Mononuclear cell (primary cell): Measurements from ENCODE around the gene LCA5L. TPM values are rescaled to one million over a fixed set of nuclear protein-coding genes. Genes with fewer than 3 reads are reported as not detected.

Source experiments
- H3K27me3 ChIP-seq: 2 replicates; pipeline ENCODE4 v1.6.0; 2011; ENCODE audit warnings: low read length, control low read depth; ENCODE audit not compliant: insufficient read depth
- H3K4me1 ChIP-seq: 2 replicates; pipeline ENCODE4 v1.5.1; 2011; ENCODE audit warnings: mild to moderate bottlenecking, low read length, control low read depth; ENCODE audit not compliant: insufficient read depth
- H3K4me3 ChIP-seq: 2 replicates; pipeline ENCODE4 v1.5.1; 2011; ENCODE audit warnings: mild to moderate bottlenecking, low read length, moderate library complexity
- H3K9me3 ChIP-seq: 2 replicates; pipeline ENCODE4 v1.5.1; 2011; ENCODE audit warnings: low read depth, mild to moderate bottlenecking, control low read depth, low read length
- total RNA-seq: library from RNA; depleted of rRNA; stranded (reverse); fragments of >200 nt; gene quantifications from one replicate; pipeline ENCODE4 v1.2.3, GENCODE V29; 2012

Gene LCA5L
- total RNA-seq, 1 donor, result not detected

GRCh38 chr21:39461419-39461818 is 15.8 kb upstream of the LCA5L start:
- H3K27me3 ChIP-seq, result no peaks in the 10 kb centered on the region
- no peak overlapping the region for H3K4me3 ChIP-seq
- H3K4me1 ChIP-seq, result no peaks in the 10 kb centered on the region
- H3K9me3 ChIP-seq, result no peaks in the 10 kb centered on the region

- H3K4me3 ChIP-seq, result no peak overlapping the region
- no peaks in the 10 kb centered on the region for H3K9me3 ChIP-seq
- H3K4me1 ChIP-seq, result no peaks in the 10 kb centered on the region
- H3K27me3 ChIP-seq, result no peaks in the 10 kb centered on the region
Measured at GRCh38 chr21:39456665-39457064, 11.1 kb upstream of the LCA5L start.

- H3K4me3 ChIP-seq, result no peak overlapping the region
Measured at GRCh38 chr21:39454949-39455668, 9.5 kb upstream of the LCA5L start.

DNA sequence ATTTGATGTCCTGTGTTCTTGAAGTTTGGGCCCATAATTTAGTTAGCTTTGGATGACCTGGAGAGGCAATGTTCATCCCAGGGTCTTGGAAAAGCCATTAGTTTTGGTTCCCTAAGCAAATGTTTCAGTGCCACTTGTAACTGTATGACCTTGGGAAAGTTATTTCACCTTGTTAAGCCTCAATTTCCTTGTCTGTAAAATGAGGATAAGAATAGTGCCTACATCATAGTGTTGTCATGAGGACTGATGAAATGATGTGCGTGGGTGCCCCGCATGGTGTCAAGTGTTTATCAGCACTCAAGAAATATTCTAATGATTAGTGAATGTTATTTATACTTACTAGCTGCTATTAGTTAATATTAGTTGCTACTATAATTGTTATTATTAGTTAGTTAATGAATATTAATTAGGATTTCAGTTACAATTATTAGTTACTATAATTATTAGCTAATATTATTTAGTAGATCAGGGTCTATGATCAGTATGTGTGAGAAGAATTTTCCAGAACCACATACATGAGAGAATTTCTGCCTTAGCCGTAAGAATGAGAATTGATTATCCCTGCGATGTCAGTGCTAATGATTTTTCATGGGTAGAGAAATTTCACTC is 8.1 kb upstream of the LCA5L start:
- Histone ChIP-seq H3K27me3 (no peaks in the 10 kb centered on the region), H3K4me1 (no peaks in the 10 kb centered on the region), H3K9me3 (no peaks in the 10 kb centered on the region), H3K4me3 (no peak overlapping the region)

More at GRCh38 chr21:39454949-39455668, 9.5 kb upstream of the LCA5L start:
- H3K9me3 ChIP-seq, result no peaks in the 10 kb centered on the region
- H3K4me1 ChIP-seq, result no peaks in the 10 kb centered on the region
- H3K27me3 ChIP-seq, result no peaks in the 10 kb centered on the region

DNA sequence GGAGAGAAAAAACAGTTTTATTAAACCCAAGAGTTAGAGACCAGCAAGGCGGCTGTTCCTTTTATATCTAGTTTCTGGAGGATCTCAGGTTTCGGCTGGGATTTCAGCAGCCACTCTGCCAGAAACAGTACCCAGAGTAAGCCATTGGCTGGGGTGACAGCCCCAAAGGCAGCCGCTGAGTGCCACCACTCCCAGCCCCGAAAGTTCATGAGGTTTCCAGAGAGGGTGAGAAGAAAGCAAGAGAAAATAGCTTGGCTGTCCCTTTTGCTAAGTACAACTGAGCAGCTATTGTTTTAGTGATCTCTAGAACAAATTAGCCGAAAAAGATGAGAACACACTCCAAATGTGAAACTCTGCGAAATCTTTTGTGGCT is 7.4 kb upstream of the LCA5L start:
- H3K9me3 ChIP-seq, result no peaks in the 10 kb centered on the region
- H3K4me3 ChIP-seq, result no peak overlapping the region
- no peaks in the 10 kb centered on the region for H3K4me1 ChIP-seq
- H3K27me3 ChIP-seq, result no peaks in the 10 kb centered on the region

DNA sequence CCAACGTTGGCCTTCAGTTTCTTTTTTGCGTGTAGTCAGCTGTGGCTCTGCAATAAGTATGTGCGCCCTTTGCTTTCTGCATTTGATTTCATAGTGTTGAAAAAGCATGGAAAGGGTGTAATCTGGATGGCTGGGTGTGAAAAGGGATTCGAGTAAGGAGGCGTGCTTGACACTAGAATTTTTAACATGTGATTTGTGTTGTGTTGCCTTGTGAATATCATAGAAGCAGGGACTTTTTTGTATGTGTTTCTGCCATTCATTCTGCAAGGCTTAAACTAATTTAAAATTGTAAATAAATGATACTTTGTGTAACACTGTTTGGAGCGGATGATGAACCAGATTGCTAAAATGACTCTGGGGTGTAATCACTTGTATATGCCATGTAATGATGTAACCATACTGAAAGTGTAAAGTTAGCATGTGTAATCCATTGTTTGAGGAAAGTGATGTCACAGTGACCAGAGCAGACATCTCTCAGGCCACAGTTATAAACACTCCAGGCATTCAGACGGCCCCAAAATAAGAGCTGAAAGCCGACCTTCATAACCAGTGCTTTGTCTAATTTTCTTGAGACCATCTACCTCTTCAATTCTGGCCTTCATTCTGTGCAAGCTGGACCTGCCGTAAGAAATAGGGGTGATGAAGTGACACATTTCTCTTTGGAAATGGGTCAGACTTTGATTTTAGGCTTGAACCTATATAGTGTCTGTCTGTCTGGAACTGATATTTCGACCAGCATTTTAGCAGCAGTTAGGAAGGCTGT is 6.8 kb upstream of the LCA5L start:
- Histone ChIP-seq H3K9me3 (no peaks in the 10 kb centered on the region), H3K4me1 (no peaks in the 10 kb centered on the region), H3K4me3 (no peak overlapping the region), H3K27me3 (no peaks in the 10 kb centered on the region)

DNA sequence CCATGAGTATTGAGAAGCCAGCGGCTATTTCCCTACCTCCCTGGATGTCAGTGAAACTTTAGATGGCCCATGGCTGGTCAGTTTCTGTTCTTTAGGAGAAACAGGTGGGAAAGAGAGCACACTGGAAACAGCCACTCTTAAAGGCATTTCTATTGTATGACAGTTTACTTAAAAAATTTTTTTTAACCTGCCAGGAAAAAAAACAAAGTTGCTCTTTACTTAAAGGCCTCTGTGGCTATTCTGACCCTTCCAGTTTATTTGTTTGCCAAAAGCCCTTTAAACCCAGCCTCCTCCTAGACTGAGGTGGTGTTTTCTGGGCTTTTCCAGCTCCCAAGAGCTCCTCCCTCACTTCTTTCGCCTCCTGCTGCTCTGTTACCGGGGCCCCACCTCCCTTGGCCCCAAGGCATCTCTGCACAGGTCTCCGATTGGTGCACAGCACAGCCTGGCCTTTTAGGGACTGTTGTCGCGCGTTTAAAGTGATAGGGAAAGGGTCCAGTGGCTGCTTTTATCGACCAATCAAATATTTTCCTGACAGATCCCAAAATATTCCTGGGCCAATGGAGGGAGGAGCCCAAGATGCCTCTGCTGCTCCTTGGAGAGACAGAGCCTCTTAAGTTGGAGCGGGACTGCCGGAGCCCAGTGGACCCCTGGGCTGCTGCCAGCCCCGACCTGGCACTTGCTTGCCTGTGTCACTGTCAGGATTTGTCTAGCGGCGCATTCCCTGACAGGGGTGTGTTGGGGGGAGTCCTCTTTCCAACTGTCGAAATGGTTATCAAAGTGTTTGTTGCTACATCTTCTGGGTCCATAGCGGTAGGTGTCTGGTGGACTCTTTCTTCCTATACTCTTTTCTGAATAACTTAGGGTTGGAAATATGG is 6.0 kb upstream of the LCA5L start, which contains the start of gene SH3BGR:
Gene SH3BGR, plus strand, starts transcription at position 639 of the 875 bp plus-strand sequence. Its CDS starts 127 bp downstream, at position 766.
- Histone ChIP-seq H3K9me3 (no peaks in the 10 kb centered on the region), H3K27me3 (no peaks in the 10 kb centered on the region), H3K4me1 (no peaks in the 10 kb centered on the region), H3K4me3 (no peak within 1 kb of the TSS)

- Histone ChIP-seq H3K4me1 (peaks cover 11% of the 10 kb centered on the region), H3K27me3 (no peaks in the 10 kb centered on the region), H3K4me3 (no peak overlapping the region), H3K9me3 (no peaks in the 10 kb centered on the region)
Measured at GRCh38 chr21:39447264-39447663, 1.7 kb upstream of the LCA5L start.

DNA sequence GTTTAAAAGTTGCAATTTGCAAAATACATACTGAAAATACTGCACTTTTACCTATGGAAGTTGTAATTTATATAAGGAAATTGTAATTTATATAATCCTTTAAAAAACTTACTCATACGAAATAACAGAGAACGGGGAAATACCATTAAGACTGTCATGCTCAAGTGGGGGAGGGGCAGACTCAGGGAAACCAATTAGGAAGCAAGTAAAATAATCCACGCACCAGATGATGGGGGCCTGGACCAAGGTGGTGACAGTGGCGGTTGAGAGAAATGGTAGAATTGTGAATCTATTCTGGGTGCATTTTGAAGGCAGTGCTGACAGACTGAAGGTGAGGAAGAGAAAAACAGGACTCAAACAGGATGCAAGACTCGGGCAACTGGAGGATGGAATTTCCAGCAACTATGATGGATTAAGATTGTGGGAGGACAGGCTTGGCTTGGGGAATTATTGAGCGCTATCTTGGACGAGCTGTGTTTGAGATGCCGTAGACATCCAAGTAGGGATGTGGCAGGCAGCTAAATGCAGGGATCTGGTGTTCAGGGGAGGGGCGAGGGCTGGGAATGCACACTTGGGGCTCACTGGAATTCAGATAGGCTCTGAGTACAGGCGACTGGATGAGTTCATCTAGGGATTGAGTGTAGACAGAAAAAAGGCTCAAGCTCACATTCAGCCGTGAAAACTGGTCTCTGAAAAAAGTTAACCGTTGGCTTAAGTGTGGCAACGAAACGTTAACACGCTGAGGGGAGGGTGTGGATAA is 977 bp downstream of the LCA5L start:
- Histone ChIP-seq H3K4me3 (no peak overlapping the region), H3K9me3 (no peaks in the 10 kb centered on the region), H3K27me3 (no peaks in the 10 kb centered on the region), H3K4me1 (peaks cover 11% of the 10 kb centered on the region)

DNA sequence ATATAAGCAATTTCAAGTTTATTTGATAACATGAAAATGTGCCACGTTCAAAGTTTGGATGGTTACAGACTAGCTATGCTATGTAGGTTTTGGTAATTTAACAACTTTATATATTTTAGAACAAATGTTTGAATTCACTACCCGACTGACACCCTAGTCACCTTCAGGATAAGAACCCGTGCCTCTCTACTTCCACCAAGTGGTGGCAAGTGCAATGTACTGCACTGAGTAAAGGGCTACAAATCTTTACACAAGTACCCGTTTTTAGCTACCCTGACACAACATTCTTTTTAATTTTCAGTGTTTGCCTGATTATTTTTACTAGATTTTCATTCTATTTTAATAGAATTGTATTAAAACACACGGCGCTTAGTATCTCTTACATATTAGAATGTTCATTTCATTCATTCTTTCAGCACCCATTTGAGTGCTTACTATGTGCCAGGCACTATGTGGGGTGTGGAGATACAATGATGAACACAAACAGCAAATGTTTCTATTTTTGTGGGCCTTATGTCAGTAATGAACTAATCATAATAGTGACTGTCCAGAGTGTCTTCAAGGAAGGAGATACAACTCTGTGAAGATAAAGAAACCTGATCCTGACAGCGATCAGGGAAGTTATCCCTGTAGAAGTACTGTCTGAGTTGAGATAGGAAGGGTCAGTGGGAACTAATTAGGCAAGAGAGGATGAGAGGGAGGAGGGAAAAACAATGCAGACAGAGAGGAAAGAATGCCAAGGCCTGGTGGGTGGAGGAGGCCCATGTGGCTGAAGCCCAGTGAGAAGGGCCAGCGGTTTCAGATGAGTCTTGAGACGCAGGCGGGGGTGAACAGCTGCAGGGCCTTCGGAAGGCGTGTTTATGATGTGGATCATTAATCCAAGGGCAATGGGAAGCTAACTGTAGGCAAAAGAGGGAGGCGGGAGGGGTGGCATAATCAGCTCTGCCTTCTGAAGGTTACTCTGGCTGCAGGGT is 3.8 kb downstream of the LCA5L start:
- H3K4me1 ChIP-seq, result peaks cover 11% of the 10 kb centered on the region
- H3K9me3 ChIP-seq, result no peaks in the 10 kb centered on the region
- H3K4me3 ChIP-seq, result no peak overlapping the region
- no peaks in the 10 kb centered on the region for H3K27me3 ChIP-seq

- Histone ChIP-seq H3K27me3 (no peaks in the 10 kb centered on the region), H3K4me3 (no peak overlapping the region), H3K9me3 (no peaks in the 10 kb centered on the region), H3K4me1 (no peaks in the 10 kb centered on the region)
Measured at GRCh38 chr21:39439232-39439631, 6.3 kb downstream of the LCA5L start.

DNA sequence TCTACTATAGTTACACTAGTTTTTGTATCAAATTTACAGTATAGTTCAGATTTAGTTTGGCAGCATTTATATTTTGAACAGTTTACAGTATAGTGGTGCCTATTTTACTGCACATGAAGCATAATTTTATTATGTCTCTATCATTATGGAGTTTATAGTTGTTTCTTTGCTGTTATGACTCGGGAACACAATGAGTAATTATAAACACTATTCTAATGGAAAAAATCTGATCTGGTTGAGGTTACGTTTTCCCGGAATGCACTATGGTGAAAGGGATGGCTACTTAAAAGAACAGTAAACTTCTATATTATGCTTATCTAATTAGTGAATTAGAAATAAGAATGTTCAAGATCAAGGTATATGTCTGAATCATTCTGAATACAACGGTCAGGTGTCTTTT is 10.6 kb downstream of the LCA5L start:
- H3K4me1 ChIP-seq, result no peaks in the 10 kb centered on the region
- H3K27me3 ChIP-seq, result no peaks in the 10 kb centered on the region
- no peaks in the 10 kb centered on the region for H3K9me3 ChIP-seq
- no peak overlapping the region for H3K4me3 ChIP-seq

DNA sequence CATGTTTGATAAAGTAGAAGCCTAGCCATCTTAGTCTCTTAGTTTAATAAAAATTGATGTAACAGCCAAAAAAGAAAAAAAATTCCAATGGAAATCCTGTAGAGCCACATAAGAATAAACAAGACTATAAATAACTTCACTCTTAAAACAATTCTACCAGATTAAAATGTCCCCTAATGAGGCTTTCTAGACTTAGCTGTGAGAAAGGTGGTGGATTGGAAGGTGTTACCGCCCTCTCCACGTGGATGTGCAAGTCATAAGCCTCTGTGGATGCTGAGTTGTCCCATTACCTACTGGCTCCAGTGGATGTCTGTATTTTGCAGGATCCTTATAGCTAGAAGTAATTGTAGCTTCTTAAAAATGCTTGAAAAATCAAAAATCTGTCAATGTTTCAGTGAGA is 14.6 kb downstream of the LCA5L start:
- H3K9me3 ChIP-seq, result no peaks in the 10 kb centered on the region
- H3K27me3 ChIP-seq, result no peaks in the 10 kb centered on the region
- no peak overlapping the region for H3K4me3 ChIP-seq
- H3K4me1 ChIP-seq, result no peaks in the 10 kb centered on the region
